MM.1S (cell line): ENCODE results near the gene TSHZ2.

Experiments used
- DNase-seq: peaks from one replicate; pipeline ENCODE4 v3.0.0-alpha.2; 2015
- H2AFZ ChIP-seq: fragments of 300-600 bp; sonication (generic); 2 replicates; pipeline ENCODE4 v1.6.0; 2016; ENCODE audit warnings: antibody characterized with exemption, low read length
- H3F3A ChIP-seq: fragments of 300-600 bp; sonication (generic); 2 replicates; pipeline ENCODE4 v1.6.1; 2016; ENCODE audit warnings: mild to moderate bottlenecking, antibody characterized with exemption, low read length, moderate library complexity, mixed read lengths; ENCODE audit not compliant: insufficient read depth
- H3K27ac ChIP-seq: fragments of 300-600 bp; sonication (generic); 2 replicates; pipeline ENCODE4 v1.5.1; 2016; ENCODE audit warnings: mild to moderate bottlenecking, low read length
- H3K27me3 ChIP-seq: fragments of 300-600 bp; sonication (generic); replicated peaks from 2 replicates; pipeline ENCODE4 v1.6.0; 2016; ENCODE audit warnings: low read length; ENCODE audit not compliant: insufficient read depth
- H3K36me3 ChIP-seq: fragments of 300-600 bp; sonication (generic); replicated peaks from 2 replicates; pipeline ENCODE4 v1.6.1; 2016; ENCODE audit warnings: mild to moderate bottlenecking, low read length, mixed read lengths; ENCODE audit not compliant: insufficient read depth
- H3K4me1 ChIP-seq: fragments of 300-600 bp; sonication (generic); 2 replicates; pipeline ENCODE4 v1.6.1; 2016; ENCODE audit warnings: low read length, mixed read lengths
- H3K4me2 ChIP-seq: fragments of 300-600 bp; sonication (generic); 2 replicates; pipeline ENCODE4 v1.6.0; 2016; ENCODE audit warnings: low read depth, low read length
- H3K4me3 ChIP-seq: fragments of 300-600 bp; sonication (generic); 2 replicates; pipeline ENCODE4 v1.5.1; 2016; ENCODE audit warnings: low read length, mixed read lengths
- H3K79me2 ChIP-seq: fragments of 300-600 bp; sonication (generic); 2 replicates; pipeline ENCODE4 v1.6.1; 2016; ENCODE audit warnings: mixed run types, low read length, mixed read lengths
- H3K9ac ChIP-seq: fragments of 300-600 bp; sonication (generic); 2 replicates; pipeline ENCODE4 v1.6.1; 2016; ENCODE audit warnings: low read length, mixed read lengths
- H3K9me2 ChIP-seq: fragments of 300-600 bp; sonication (generic); replicated peaks from 2 replicates; pipeline ENCODE4 v1.6.1; 2016; ENCODE audit warnings: mild to moderate bottlenecking, low read length, mixed read lengths; ENCODE audit not compliant: insufficient read depth
- H3K9me3 ChIP-seq: fragments of 300-600 bp; sonication (generic); replicated peaks from 2 replicates; pipeline ENCODE4 v1.6.1; 2016; ENCODE audit warnings: mild to moderate bottlenecking, low read length, mixed read lengths; ENCODE audit not compliant: insufficient read depth
- H4K20me1 ChIP-seq: fragments of 300-600 bp; sonication (generic); 2 replicates; pipeline ENCODE4 v1.6.1; 2016; ENCODE audit warnings: mild to moderate bottlenecking, low read length, moderate library complexity, mixed read lengths; ENCODE audit not compliant: insufficient read depth
- EZH2 ChIP-seq: fragments of 300-600 bp; sonication (generic); optimal IDR thresholded peaks from 2 replicates; pipeline ENCODE3; 2017; ENCODE audit warnings: low read depth, mild to moderate bottlenecking, antibody characterized with exemption, low read length, mixed read lengths
- EZH2phosphoT487 ChIP-seq: fragments of 300-600 bp; sonication (generic); IDR thresholded peaks from 2 replicates; pipeline ENCODE4 v1.6.1; 2018; ENCODE audit warnings: antibody characterized with exemption, low read length
- TF ChIP-seq, protein P1 (sequence below): fragments of 300-600 bp; sonication (generic); IDR thresholded peaks from 2 replicates; pipeline ENCODE4 v1.5.1; 2016; ENCODE audit warnings: antibody characterized with exemption, low read length, mixed read lengths

Gene TSHZ2

GRCh38 chr20:53282217-53282955, 310.2 kb downstream of the TSHZ2 start:
- Histone ChIP-seq H3K9ac (no peak overlapping the region), H3K4me1 (no peaks in the 10 kb centered on the region), H3K4me2 (no peak overlapping the region)

DNA sequence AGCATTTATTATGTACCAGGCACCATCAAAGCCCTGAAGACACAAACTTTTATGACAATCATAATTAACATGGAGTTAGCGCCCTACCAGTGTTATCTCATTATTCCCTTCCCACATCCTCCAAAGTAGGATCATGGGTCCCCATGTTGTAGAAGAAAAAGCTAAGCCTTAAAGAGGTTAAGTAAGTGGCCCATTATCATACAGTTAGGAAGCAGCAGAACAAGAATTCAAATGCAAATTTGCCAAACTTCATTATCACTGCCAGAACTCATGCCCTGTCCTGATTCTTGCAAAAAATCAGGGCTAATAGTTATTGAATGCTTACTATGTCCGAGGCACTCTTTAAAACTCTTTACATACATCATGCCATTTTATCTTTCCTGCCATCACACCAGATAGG, 310.9 kb downstream of the TSHZ2 start:
- no peak for DNase-seq
- no peak overlapping the region for H3K27ac ChIP-seq
- H3K9me3 ChIP-seq, result no peaks in the 10 kb centered on the region; the same call in 1 of the 2 replicates
- no peaks in the 10 kb centered on the region for H4K20me1 ChIP-seq
- H3K27me3 ChIP-seq, result no peaks in the 10 kb centered on the region
- H3K4me2 ChIP-seq, result no peak overlapping the region
- H3K4me1 ChIP-seq, result no peaks in the 10 kb centered on the region
- H3K79me2 ChIP-seq, result no peaks in the 10 kb centered on the region
- H3K36me3 ChIP-seq, result no peaks in the 10 kb centered on the region
- H3F3A ChIP-seq, result no peaks in the 10 kb centered on the region
- H3K9ac ChIP-seq, result no peak overlapping the region
- H3K4me3 ChIP-seq, result no peak overlapping the region
- no peak overlapping the region for H2AFZ ChIP-seq
- TF ChIP-seq EZH2phosphoT487 (no peak), EZH2 (no peak)
- TF ChIP-seq, protein P1, sequence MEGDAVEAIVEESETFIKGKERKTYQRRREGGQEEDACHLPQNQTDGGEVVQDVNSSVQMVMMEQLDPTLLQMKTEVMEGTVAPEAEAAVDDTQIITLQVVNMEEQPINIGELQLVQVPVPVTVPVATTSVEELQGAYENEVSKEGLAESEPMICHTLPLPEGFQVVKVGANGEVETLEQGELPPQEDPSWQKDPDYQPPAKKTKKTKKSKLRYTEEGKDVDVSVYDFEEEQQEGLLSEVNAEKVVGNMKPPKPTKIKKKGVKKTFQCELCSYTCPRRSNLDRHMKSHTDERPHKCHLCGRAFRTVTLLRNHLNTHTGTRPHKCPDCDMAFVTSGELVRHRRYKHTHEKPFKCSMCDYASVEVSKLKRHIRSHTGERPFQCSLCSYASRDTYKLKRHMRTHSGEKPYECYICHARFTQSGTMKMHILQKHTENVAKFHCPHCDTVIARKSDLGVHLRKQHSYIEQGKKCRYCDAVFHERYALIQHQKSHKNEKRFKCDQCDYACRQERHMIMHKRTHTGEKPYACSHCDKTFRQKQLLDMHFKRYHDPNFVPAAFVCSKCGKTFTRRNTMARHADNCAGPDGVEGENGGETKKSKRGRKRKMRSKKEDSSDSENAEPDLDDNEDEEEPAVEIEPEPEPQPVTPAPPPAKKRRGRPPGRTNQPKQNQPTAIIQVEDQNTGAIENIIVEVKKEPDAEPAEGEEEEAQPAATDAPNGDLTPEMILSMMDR, result no peak
- no peaks in the 10 kb centered on the region for H3K9me2 ChIP-seq

More at GRCh38 chr20:53282217-53282955, 310.2 kb downstream of the TSHZ2 start:
- Histone ChIP-seq H3F3A (no peaks in the 10 kb centered on the region), H3K79me2 (no peaks in the 10 kb centered on the region), H3K27ac (no peak overlapping the region), H2AFZ (no peak overlapping the region), H3K4me3 (no peak overlapping the region), H4K20me1 (no peaks in the 10 kb centered on the region), H3K36me3 (no peaks in the 10 kb centered on the region), H3K9me3 (no peaks in the 10 kb centered on the region; the same call in 1 of the 2 replicates), H3K27me3 (no peaks in the 10 kb centered on the region), H3K9me2 (no peaks in the 10 kb centered on the region)
- DNase-seq, result no peak
- TF ChIP-seq, protein P1, result no peak
- TF ChIP-seq EZH2phosphoT487 (no peak), EZH2 (no peak)

DNA sequence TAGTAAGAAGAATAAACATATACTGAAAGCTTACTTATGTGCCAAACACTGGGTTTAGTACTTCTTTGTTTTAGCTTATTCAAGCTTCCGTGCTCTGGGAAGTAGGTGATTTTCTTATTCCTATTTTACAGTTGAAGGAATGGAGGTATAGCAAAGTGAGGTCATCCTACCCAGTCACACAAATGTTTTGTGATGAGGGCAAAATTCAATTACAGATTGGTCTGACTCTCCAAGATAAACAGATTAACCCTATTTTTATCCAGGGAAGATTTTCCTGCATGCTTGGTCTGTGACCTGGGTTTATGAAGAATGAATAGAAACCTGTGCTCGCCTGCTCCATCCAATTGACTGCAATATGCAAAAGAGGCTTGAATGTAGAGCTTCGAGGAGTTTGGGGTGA, 311.4 kb downstream of the TSHZ2 start:
- Histone ChIP-seq H3K9ac (no peak overlapping the region), H3K4me1 (no peaks in the 10 kb centered on the region), H3K36me3 (no peaks in the 10 kb centered on the region), H3K4me2 (no peak overlapping the region), H3F3A (no peaks in the 10 kb centered on the region), H3K79me2 (no peaks in the 10 kb centered on the region), H3K27me3 (no peaks in the 10 kb centered on the region), H3K4me3 (no peak overlapping the region), H3K9me2 (no peaks in the 10 kb centered on the region), H4K20me1 (no peaks in the 10 kb centered on the region), H3K27ac (no peak overlapping the region), H3K9me3 (no peaks in the 10 kb centered on the region; the same call in 1 of the 2 replicates), H2AFZ (no peak overlapping the region)
- TF ChIP-seq, protein P1, result no peak
- TF ChIP-seq EZH2phosphoT487 (no peak), EZH2 (no peak)
- DNase-seq, result no peak
